SK-N-MC (cell line): ENCODE data around the gene CCDC66.

Experiments
- EZH2 ChIP-seq: fragments of 200-600 bp; sonication (generic); IDR thresholded peaks from one replicate; pipeline ENCODE4 v1.6.1; 2017; ENCODE audit warnings: antibody characterized with exemption
- FOXP2 ChIP-seq: optimal IDR thresholded peaks from 2 replicates; pipeline ENCODE3; 2011; ENCODE audit warnings: mild to moderate bottlenecking, moderate library complexity; ENCODE audit not compliant: insufficient read depth; ENCODE audit errors: extremely low read length, control extremely low read depth
- POLR2AphosphoS5 ChIP-seq: IDR thresholded peaks from 2 replicates; pipeline ENCODE4 v1.6.1; 2012; ENCODE audit warnings: mild to moderate bottlenecking, low read depth, low read length, borderline replicate concordance

GRCh38 chr3:56547486-56547885 is 9.5 kb upstream of the CCDC66 start:
- TF ChIP-seq EZH2 (no peak), FOXP2 (no peak), POLR2AphosphoS5 (no peak)
